Hepatocyte (in vitro differentiated cells): ENCODE measurements around the gene INF2.

Experiments
- EZH2phosphoT487 ChIP-seq: fragments of 200-600 bp; sonication (generic); IDR thresholded peaks from one replicate; pipeline ENCODE4 v1.6.1; 2018; ENCODE audit warnings: antibody characterized with exemption, mild to moderate bottlenecking, low read depth, moderate library complexity; ENCODE audit not compliant: unreplicated experiment, severe bottlenecking
- TF ChIP-seq, protein P1 (sequence below): fragments of 200-600 bp; sonication (generic); IDR thresholded peaks from 2 replicates; pipeline ENCODE4 v1.5.1; 2016; ENCODE audit warnings: antibody characterized with exemption, mild to moderate bottlenecking; ENCODE audit not compliant: poor library complexity

GRCh38 chr14:104654119-104654518 lies 35.3 kb upstream of the INF2 start:
- TF ChIP-seq, protein P1, sequence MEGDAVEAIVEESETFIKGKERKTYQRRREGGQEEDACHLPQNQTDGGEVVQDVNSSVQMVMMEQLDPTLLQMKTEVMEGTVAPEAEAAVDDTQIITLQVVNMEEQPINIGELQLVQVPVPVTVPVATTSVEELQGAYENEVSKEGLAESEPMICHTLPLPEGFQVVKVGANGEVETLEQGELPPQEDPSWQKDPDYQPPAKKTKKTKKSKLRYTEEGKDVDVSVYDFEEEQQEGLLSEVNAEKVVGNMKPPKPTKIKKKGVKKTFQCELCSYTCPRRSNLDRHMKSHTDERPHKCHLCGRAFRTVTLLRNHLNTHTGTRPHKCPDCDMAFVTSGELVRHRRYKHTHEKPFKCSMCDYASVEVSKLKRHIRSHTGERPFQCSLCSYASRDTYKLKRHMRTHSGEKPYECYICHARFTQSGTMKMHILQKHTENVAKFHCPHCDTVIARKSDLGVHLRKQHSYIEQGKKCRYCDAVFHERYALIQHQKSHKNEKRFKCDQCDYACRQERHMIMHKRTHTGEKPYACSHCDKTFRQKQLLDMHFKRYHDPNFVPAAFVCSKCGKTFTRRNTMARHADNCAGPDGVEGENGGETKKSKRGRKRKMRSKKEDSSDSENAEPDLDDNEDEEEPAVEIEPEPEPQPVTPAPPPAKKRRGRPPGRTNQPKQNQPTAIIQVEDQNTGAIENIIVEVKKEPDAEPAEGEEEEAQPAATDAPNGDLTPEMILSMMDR, result no peak
- no peak for TF ChIP-seq EZH2phosphoT487
